ENCODE measurements around the gene SMTN.

SMTN gene

DNA sequence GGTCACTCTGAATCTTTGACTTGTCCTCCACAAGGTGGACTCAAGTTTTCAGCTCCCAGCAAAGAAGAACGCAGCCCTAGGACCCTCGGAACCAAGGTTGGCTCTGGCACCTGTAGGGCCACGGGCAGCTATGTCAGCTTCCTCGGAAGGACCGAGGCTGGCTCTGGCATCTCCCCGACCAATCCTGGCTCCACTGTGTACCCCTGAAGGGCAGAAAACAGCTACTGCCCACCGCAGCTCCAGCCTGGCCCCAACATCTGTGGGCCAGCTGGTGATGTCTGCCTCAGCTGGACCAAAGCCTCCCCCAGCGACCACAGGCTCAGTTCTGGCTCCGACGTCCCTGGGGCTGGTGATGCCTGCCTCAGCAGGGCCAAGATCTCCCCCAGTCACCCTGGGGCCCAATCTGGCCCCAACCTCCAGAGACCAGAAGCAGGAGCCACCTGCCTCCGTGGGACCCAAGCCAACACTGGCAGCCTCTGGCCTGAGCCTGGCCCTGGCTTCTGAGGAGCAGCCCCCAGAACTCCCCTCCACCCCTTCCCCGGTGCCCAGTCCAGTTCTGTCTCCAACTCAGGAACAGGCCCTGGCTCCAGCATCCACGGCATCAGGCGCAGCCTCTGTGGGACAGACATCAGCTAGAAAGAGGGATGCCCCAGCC is 43.8 kb downstream of the SMTN start:
- in situ Hi-C loops (cut with HindIII; ENCODE audit: low sequenced_read_pairs), result no loop called here

GRCh38 chr22:31125521-31126117 is 44.5 kb downstream of the SMTN start:
- in situ Hi-C loops (cut with HindIII; ENCODE audit: low sequenced_read_pairs), result no loop called here

- in situ Hi-C loops (cut with HindIII; ENCODE audit: low sequenced_read_pairs), result no loop called here
Observed at GRCh38 chr22:31126128-31126868, 45.2 kb downstream of the SMTN start.

- in situ Hi-C loops (cut with HindIII; ENCODE audit: low sequenced_read_pairs), result no loop called here
Observed at GRCh38 chr22:31126869-31127175, 45.7 kb downstream of the SMTN start.

GRCh38 chr22:31127181-31127772 is 46.2 kb downstream of the SMTN start:
- in situ Hi-C loops (cut with HindIII; ENCODE audit: low sequenced_read_pairs), result no loop called here

- in situ Hi-C loops (cut with HindIII; ENCODE audit: low sequenced_read_pairs), result no loop called here
Observed at GRCh38 chr22:31128156-31128555, 47.0 kb downstream of the SMTN start.

GRCh38 chr22:31130873-31131272 is 49.8 kb downstream of the SMTN start:
- in situ Hi-C loops (cut with HindIII; ENCODE audit: low sequenced_read_pairs), result no loop called here

DNA sequence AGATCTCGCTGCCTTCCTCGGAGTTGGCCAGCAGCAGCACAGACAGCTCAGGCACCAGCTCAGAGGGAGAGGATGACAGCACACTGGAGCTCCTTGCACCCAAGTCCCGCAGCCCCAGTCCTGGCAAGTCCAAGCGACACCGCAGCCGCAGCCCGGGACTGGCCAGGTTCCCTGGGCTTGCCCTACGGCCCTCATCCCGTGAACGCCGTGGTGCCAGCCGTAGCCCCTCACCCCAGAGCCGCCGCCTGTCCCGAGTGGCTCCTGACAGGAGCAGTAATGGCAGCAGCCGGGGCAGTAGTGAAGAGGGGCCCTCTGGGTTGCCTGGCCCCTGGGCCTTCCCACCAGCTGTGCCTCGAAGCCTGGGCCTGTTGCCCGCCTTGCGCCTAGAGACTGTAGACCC is 52.8 kb downstream of the SMTN start:
- in situ Hi-C loops (cut with HindIII; ENCODE audit: low sequenced_read_pairs), result no loop called here

- in situ Hi-C loops (cut with HindIII; ENCODE audit: low sequenced_read_pairs), result no loop called here
Observed at GRCh38 chr22:31134688-31135087, 53.6 kb downstream of the SMTN start.

- in situ Hi-C loops (cut with HindIII; ENCODE audit: low sequenced_read_pairs), result no loop called here
Observed at GRCh38 chr22:31135706-31136105, 54.6 kb downstream of the SMTN start.

GRCh38 chr22:31136155-31136554 is 55.0 kb downstream of the SMTN start:
- in situ Hi-C loops (cut with HindIII; ENCODE audit: low sequenced_read_pairs), result no loop called here

DNA sequence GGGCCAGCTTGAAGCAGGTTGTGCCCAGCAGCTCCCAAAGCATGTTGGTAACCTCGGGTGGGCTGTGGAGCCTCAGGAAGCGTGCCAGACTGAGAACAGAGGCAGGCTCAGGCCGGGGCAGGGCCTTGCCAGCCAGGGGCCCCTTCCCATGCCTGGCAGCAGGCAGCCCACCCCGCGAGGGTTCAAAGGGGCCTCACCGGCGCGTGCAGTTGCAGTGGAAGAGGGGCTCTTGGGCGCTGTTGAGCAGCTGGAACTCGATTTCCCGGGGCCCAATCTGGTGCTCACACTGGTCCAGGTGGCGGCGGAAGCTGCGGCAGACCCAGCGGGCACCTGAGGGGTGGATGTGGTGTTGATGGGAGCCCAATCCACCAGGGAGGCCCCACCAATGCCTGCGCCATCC is 55.6 kb downstream of the SMTN start:
- in situ Hi-C loops (cut with HindIII; ENCODE audit: low sequenced_read_pairs), result no loop called here

- in situ Hi-C loops (cut with HindIII; ENCODE audit: low sequenced_read_pairs), result no loop called here
Observed at GRCh38 chr22:31137721-31138120, 56.6 kb downstream of the SMTN start.

- in situ Hi-C loops (cut with HindIII; ENCODE audit: low sequenced_read_pairs), result no loop called here
Observed at GRCh38 chr22:31138126-31138525, 57.0 kb downstream of the SMTN start.

DNA sequence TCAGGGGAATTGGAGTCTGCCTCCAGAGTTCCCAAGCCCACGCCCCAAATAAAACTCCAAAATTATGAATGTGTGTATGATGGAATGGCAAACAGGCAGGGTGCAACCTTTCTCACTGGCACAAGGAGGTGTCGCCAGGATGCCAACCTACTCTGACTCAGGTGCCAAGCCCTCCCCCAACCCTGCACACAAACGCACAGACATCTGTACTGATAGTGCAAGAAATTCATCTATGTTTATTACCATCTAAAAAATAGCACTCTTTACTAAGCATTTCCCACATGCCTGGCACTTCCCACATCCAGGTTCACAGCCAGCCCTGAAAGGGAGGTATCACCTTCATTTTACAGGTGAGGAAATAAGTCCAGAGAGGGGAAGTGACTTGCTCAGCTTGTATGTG is 57.9 kb downstream of the SMTN start:
- in situ Hi-C loops (cut with HindIII; ENCODE audit: low sequenced_read_pairs), result no loop called here

- in situ Hi-C loops (cut with HindIII; ENCODE audit: low sequenced_read_pairs), result no loop called here
Observed at GRCh38 chr22:31139866-31140716, 59.0 kb downstream of the SMTN start, which contains the start of gene PLA2G3. Gene PLA2G3, minus strand, starts transcription at chr22:31140508. Its CDS starts 154 bp downstream, at chr22:31140354.

GRCh38 chr22:31140746-31141145 is 59.6 kb downstream of the SMTN start:
- in situ Hi-C loops (cut with HindIII; ENCODE audit: low sequenced_read_pairs), result no loop called here

GRCh38 chr22:31141551-31141950 is 60.4 kb downstream of the SMTN start:
- in situ Hi-C loops (cut with HindIII; ENCODE audit: low sequenced_read_pairs), result no loop called here

- in situ Hi-C loops (cut with HindIII; ENCODE audit: low sequenced_read_pairs), result no loop called here
Observed at GRCh38 chr22:31142285-31142684, 61.2 kb downstream of the SMTN start.

DNA sequence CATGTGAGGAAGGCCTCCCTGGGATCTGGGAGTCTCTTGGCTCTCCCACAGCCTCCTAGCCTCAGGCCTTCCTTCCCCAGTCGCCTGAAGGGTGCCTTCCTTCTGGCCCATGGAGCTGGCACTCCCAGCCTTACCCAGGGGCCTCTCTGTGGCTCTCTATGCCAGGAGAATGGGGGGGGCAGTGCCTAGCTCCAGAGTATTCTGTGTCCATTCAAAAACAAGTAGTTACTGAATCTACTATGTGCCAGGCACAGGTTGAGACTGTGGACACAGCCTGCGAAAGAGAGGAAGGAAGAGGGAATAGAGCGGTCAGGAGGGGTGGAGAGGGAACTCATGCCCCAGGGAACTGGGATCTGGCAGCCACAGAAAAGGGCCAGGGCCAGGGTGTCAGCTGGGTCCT is 61.9 kb downstream of the SMTN start:
- in situ Hi-C loops (cut with HindIII; ENCODE audit: low sequenced_read_pairs), result no loop called here

- in situ Hi-C loops (cut with HindIII; ENCODE audit: low sequenced_read_pairs), result no loop called here
Observed at GRCh38 chr22:31143537-31143936, 62.4 kb downstream of the SMTN start.
